ENCODE results near the gene HCN2. TPM values are rescaled to one million over a fixed set of nuclear protein-coding genes. Genes with fewer than 3 reads are reported as not detected.
A peak's percentile ranks its signal among the peaks of the same experiment; 100 is the strongest.

The HCN2 gene
- total RNA-seq, 6 donors from 2014 or later = 0.46 to 0.47 (median 0.46) TPM; not detected in 3

DNA sequence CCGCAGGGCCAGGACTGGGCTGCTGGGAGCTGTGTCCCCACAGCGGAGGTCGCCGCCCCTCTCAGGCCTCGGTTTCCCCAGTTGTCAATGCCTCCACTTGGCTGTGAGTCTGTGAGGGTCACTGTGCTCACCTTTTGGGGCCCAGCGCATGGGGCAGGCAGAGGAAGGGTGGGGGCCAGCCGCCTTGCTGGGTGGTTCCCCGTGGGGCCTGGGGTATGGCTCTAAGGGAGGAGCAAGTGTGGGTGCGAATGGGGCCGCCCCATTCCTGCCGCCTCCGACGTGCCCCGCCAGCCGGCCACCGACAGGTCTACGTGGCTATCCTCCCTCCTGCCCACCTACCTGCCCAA is 49.2 kb downstream of the HCN2 start:
- peaks cover 21 to 27% (median 23%) of the 10 kb centered on the region in 4 donors for H3K4me1 ChIP-seq
- peak overlapping the region in 2 of 4 donors; percentile 10 to 39 for H3K27ac ChIP-seq
- DNase-seq = no peak
- no peak for ATAC-seq (ENCODE audit: low FRiP score in 2 of 2)
- H3K27me3 ChIP-seq = no peaks in the 10 kb centered on the region
- WGBS, 2 donors = 57% methylated on average over 17 of the region's 17 CpGs; no CpG with 5 or more reads in 1 of the 2 donors
- peak overlapping the region in 3 of 4 donors; percentile 46 to 58 (median 56) for H3K4me3 ChIP-seq
- H3K36me3 ChIP-seq = peaks cover 0 to under 1% (median 0%) of the 10 kb centered on the region in 4 donors
- TF ChIP-seq EP300 (IDR thresholded peaks at IDR 0.05) (no peak), POLR2A (IDR thresholded peaks at IDR 0.05) (no peak)
- H3K9me3 ChIP-seq = no peaks in the 10 kb centered on the region

DNA sequence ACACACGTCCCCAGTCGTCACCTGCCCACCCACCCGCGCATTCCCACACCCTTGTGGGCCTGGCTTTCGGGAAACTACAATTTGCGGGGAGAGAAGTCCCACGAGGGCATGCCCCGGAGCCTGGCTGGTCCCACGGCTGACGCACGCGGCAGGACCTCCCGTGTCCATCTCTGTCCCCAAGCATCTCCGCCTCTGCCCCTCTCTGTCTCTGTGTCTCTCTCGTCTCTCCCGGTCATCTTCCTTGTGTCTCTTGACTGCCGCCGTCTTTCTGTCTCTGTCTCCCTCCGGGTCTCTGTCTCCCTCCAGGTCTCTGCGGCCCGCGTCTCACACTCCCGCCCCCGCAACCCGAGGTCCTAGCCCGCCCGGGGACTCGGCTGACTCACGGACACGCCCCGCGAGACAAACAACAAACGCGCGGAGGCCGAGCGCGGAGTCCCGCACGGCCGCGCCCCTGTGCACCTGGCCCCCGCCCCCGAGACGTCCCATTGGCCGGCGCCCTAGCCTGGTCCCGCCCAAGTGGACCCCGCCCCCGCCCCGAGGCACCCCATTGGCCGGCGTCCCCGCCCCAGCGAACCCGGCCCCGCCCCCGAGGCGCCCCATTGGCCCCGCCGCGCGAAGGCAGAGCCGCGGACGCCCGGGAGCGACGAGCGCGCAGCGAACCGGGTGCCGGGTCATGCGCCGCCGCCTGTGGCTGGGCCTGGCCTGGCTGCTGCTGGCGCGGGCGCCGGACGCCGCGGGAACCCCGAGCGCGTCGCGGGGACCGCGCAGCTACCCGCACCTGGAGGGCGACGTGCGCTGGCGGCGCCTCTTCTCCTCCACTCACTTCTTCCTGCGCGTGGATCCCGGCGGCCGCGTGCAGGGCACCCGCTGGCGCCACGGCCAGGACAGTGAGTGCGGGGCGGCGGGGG is 49.8 kb downstream of the HCN2 start, which contains the start of gene FGF22:
Gene FGF22 (plus strand): TSS at position 627 of the 908 bp plus-strand sequence. CDS start 47 bp downstream, at position 674.
- WGBS, 2 donors = 5 to 15% methylated on average over 43 to 84 of the region's 109 CpGs
- H3K9me3 ChIP-seq = no peaks in the 10 kb centered on the region
- H3K27me3 ChIP-seq = no peaks in the 10 kb centered on the region
- peak within 1 kb of the TSS in 2 of 4 donors; percentile 26 to 39 for H3K27ac ChIP-seq
- peaks cover 14 to 20% (median 16%) of the 10 kb centered on the region in 4 donors for H3K4me1 ChIP-seq
- peaks cover 0 to 6% (median 1%) of the 10 kb centered on the region in 4 donors for H3K36me3 ChIP-seq
- TF ChIP-seq, protein P1, sequence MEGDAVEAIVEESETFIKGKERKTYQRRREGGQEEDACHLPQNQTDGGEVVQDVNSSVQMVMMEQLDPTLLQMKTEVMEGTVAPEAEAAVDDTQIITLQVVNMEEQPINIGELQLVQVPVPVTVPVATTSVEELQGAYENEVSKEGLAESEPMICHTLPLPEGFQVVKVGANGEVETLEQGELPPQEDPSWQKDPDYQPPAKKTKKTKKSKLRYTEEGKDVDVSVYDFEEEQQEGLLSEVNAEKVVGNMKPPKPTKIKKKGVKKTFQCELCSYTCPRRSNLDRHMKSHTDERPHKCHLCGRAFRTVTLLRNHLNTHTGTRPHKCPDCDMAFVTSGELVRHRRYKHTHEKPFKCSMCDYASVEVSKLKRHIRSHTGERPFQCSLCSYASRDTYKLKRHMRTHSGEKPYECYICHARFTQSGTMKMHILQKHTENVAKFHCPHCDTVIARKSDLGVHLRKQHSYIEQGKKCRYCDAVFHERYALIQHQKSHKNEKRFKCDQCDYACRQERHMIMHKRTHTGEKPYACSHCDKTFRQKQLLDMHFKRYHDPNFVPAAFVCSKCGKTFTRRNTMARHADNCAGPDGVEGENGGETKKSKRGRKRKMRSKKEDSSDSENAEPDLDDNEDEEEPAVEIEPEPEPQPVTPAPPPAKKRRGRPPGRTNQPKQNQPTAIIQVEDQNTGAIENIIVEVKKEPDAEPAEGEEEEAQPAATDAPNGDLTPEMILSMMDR (IDR thresholded peaks at IDR 0.05) = peak in 2 of 6 experiments; percentile 26 to 43
- TF ChIP-seq POLR2AphosphoS5 (IDR thresholded peaks at IDR 0.05) = peak in 1 of 2 donors; percentile 15
- TF ChIP-seq EP300 (IDR thresholded peaks at IDR 0.05) = no peak
- no peak for TF ChIP-seq POLR2A (IDR thresholded peaks at IDR 0.05)
- DNase-seq = peak; percentile 95 to 99
- ATAC-seq (ENCODE audit: low FRiP score in 2 of 2) = peak; percentile 92 to 95
- H3K4me3 ChIP-seq = peak within 1 kb of the TSS in 3 of 4 donors; percentile 46 to 58 (median 56)

DNA sequence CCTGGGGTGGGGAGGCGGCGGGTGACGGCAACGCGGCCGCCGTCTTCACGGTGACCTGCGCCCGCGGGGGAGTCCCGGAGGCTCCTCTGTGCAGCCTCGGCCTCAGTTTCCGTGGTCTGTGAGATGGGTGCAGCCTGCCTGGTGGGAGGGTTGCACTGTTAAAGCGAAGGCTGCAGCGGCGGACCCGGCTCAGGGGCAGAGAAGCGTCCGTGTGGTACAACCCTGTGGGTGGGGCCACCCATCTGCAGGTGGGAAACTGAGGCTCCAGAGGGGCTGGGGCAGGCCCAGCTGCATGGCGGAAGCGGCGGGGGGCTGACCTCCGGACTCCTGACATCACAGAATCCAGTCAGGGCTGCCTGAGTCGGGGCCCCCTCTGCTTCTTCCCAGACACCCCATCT is 50.5 kb downstream of the HCN2 start:
- no peaks in the 10 kb centered on the region for H3K9me3 ChIP-seq
- DNase-seq = no peak
- WGBS, 2 donors = 60 to 69% methylated on average over 17 to 18 of the region's 25 CpGs
- TF ChIP-seq EP300 (IDR thresholded peaks at IDR 0.05) = no peak
- TF ChIP-seq POLR2A (IDR thresholded peaks at IDR 0.05) = no peak
- TF ChIP-seq POLR2AphosphoS5 (IDR thresholded peaks at IDR 0.05) = no peak
- TF ChIP-seq, protein P1 (IDR thresholded peaks at IDR 0.05) = no peak
- H3K27me3 ChIP-seq = no peaks in the 10 kb centered on the region
- H3K4me3 ChIP-seq = peak overlapping the region in 3 of 4 donors; percentile 46 to 58 (median 56)
- peaks cover 12 to 19% (median 14%) of the 10 kb centered on the region in 4 donors for H3K4me1 ChIP-seq
- peak overlapping the region in 1 of 4 donors; percentile 26 for H3K27ac ChIP-seq
- peaks cover 0 to 13% (median 8%) of the 10 kb centered on the region in 4 donors for H3K36me3 ChIP-seq
- ATAC-seq (ENCODE audit: low FRiP score in 2 of 2) = no peak

DNA sequence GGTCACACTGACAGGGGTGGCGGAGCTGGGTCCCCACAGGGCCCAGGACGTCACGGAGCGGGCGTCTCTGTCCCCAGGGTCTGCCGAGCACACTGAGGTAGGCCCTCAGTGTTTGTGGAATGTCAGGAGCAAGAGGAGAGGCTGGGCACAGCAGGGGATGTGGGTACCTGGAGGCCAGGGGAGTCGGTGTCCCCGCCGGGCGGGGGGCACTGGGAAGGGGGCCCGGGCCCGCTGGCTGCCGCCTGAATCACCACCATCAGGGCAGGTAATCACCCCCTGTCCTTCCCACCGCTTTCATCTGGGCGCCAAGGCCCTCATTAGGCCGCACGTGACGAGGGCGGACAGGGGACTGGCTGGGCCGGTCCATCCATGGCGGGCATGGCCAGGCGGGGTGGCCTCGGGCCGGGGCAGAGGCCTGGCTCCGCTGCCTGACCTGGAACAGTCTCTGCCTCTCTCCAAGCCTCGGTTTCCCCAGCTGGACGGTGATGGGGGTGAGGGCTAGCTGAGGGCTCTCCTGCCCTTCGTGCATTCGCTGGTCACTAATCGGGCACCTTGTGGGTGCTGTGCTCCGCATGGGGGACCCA is 51.0 kb downstream of the HCN2 start:
- H3K36me3 ChIP-seq = peaks cover 0 to 16% (median 11%) of the 10 kb centered on the region in 4 donors

More for the DNA sequence above, 51.0 kb downstream of the HCN2 start:
- Histone ChIP-seq H3K27ac (no peak overlapping the region), H3K27me3 (no peaks in the 10 kb centered on the region), H3K9me3 (no peaks in the 10 kb centered on the region), H3K4me1 (peaks cover 12 to 19% (median 14%) of the 10 kb centered on the region in 4 donors), H3K4me3 (no peak overlapping the region)
- ATAC-seq (ENCODE audit: low FRiP score in 2 of 2) (no peak), DNase-seq (peak in 1 of 2 donors; percentile 82)
- TF ChIP-seq EP300 (IDR thresholded peaks at IDR 0.05) (no peak), POLR2A (IDR thresholded peaks at IDR 0.05) (no peak), POLR2AphosphoS5 (IDR thresholded peaks at IDR 0.05) (no peak)
- TF ChIP-seq, protein P1 (IDR thresholded peaks at IDR 0.05) = no peak
- 93 to 96% methylated on average over 11 to 24 of the region's 31 CpGs for WGBS, 2 donors

Measured in upper lobe of left lung (tissue), 6 donors.